Neural cell (in vitro differentiated cells): ENCODE data around the gene GLDC.

Experiments used
- CTCF ChIP-seq: fragments of 450-650 bp; IDR thresholded peaks from 2 replicates; pipeline ENCODE4 v1.5.1; 2014; ENCODE audit warnings: antibody characterized with exemption, mild to moderate bottlenecking, moderate library complexity; ENCODE audit not compliant: poor library complexity, severe bottlenecking
- MXI1 ChIP-seq: fragments of 450-650 bp; conservative IDR thresholded peaks from 2 replicates; pipeline ENCODE4 v1.6.1; 2014; ENCODE audit warnings: antibody characterized with exemption, mild to moderate bottlenecking; ENCODE audit not compliant: poor library complexity, severe bottlenecking
- TAF1 ChIP-seq: IDR thresholded peaks from 2 replicates; pipeline ENCODE4 v1.6.1; 2012; ENCODE audit warnings: low read depth

DNA sequence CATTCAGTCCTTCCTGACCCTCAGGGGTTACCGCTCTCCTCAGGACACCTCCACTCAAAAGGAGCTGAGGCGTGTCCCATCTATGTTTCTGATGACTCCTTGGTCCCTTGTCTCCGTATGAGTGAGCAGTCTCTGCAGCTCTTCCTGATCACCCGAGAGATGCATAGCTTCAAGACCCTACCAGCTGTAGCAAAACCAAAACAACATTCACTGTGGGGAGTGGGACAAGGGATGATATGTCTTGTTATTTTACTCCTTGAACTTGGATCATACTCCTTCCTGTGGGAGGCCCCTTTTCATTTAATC is 14.4 kb downstream of the GLDC start:
- TF ChIP-seq TAF1 (no peak), CTCF (no peak), MXI1 (no peak)
